Endothelial cell of umbilical vein (primary cell): ENCODE measurements around the gene SH2D3C.

Experiments used
- CTCF ChIP-seq, 2 donors: IDR thresholded peaks; 1 replicate in 1 of 2; 2 replicates in 1 of 2; pipeline ENCODE4 v1.5.1; 2011; ENCODE audit warnings: low read length in 2 of 2, mild to moderate bottlenecking in 2 of 2, moderate library complexity in 2 of 2, control low read depth in 1 of 2, inconsistent platforms in 1 of 2, low read depth in 1 of 2; ENCODE audit not compliant: insufficient read depth in 1 of 2; ENCODE audit errors: extremely low read depth in 1 of 2
- EZH2 ChIP-seq: IDR thresholded peaks from 2 replicates; pipeline ENCODE4 v1.6.1; 2012; ENCODE audit warnings: borderline replicate concordance, low read depth, mild to moderate bottlenecking, moderate library complexity, low read length, inconsistent platforms; ENCODE audit not compliant: severe bottlenecking

GRCh38 chr9:127754099-127755060 is 24.1 kb downstream of the SH2D3C start:
- TF ChIP-seq CTCF (IDR thresholded peaks at IDR 0.05; ENCODE audit: extremely low read depth in 1 of 2, insufficient read depth in 1 of 2, low read depth in 1 of 2, low read length in 2 of 2) (no peak), EZH2 (no peak)
